HG03442 (cell line): ENCODE results near the gene PLXNC1.

ENCODE experiments used
- ATAC-seq: cut with Tn5 transposase; IDR thresholded peaks from one replicate; pipeline ENCODE4 v1.9.1; 2021; ENCODE audit warnings: mild to moderate bottlenecking, moderate library complexity; ENCODE audit not compliant: unreplicated experiment

The PLXNC1 gene

GRCh38 chr12:94157181-94157580, 8.8 kb downstream of the PLXNC1 start:
- no peak for ATAC-seq

GRCh38 chr12:94157981-94158411, 9.6 kb downstream of the PLXNC1 start:
- ATAC-seq: peak; percentile 88

GRCh38 chr12:94158666-94159065, 10.3 kb downstream of the PLXNC1 start:
- ATAC-seq: no peak

GRCh38 chr12:94162108-94162507, 13.7 kb downstream of the PLXNC1 start:
- ATAC-seq: no peak

GRCh38 chr12:94163850-94164249, 15.5 kb downstream of the PLXNC1 start:
- no peak for ATAC-seq

- ATAC-seq: no peak
These were observed 16.8 kb downstream of the PLXNC1 start for GRCh38 chr12:94165138-94165537.

GRCh38 chr12:94165670-94166364, 17.4 kb downstream of the PLXNC1 start:
- ATAC-seq: no peak

GRCh38 chr12:94167071-94167755, 18.8 kb downstream of the PLXNC1 start:
- ATAC-seq: no peak

- no peak for ATAC-seq
These were observed 19.5 kb downstream of the PLXNC1 start for GRCh38 chr12:94167756-94168416.

- no peak for ATAC-seq
These were observed 21.1 kb downstream of the PLXNC1 start for GRCh38 chr12:94169495-94169894.

GRCh38 chr12:94169966-94170689, 21.8 kb downstream of the PLXNC1 start:
- no peak for ATAC-seq

GRCh38 chr12:94170690-94171594, 22.6 kb downstream of the PLXNC1 start:
- no peak for ATAC-seq

GRCh38 chr12:94171595-94171930, 23.2 kb downstream of the PLXNC1 start:
- no peak for ATAC-seq

GRCh38 chr12:94172031-94172430, 23.7 kb downstream of the PLXNC1 start:
- ATAC-seq: no peak

- ATAC-seq: no peak
These were observed 24.6 kb downstream of the PLXNC1 start for GRCh38 chr12:94172973-94173372.

- ATAC-seq: peak; percentile 51
These were observed 25.4 kb downstream of the PLXNC1 start for GRCh38 chr12:94173660-94174265.

GRCh38 chr12:94174576-94174975, 26.2 kb downstream of the PLXNC1 start:
- no peak for ATAC-seq

- no peak for ATAC-seq
These were observed 27.6 kb downstream of the PLXNC1 start for GRCh38 chr12:94175763-94176668.

- no peak for ATAC-seq
These were observed 29.7 kb downstream of the PLXNC1 start for GRCh38 chr12:94178054-94178453.
